ENCODE measurements around the gene BICDL2.
"Not testable (repeated sequence)": the region's sequence is repeated elsewhere in the genome, so short reads cannot be mapped to it uniquely, and the experiment has no call there.

GRCh38 chr16:3072148-3072547 lies 35.4 kb upstream of the BICDL2 start:
- TF ChIP-seq CTCF, POLR2A (IDR thresholded peaks at IDR 0.05): not testable (repeated sequence)
